GM12892 (cell line): ENCODE results near the gene ZNF580.

Experiments
- POLR2A ChIP-seq: IDR thresholded peaks from 2 replicates; pipeline ENCODE4 v1.6.1; 2011; ENCODE audit warnings: low read depth, low read length, control low read depth
- POLR2AphosphoS5 ChIP-seq: IDR thresholded peaks from 2 replicates; pipeline ENCODE4 v1.6.1; 2011; ENCODE audit warnings: low read depth, low read length, control low read depth
- TAF1 ChIP-seq: IDR thresholded peaks from 2 replicates; pipeline ENCODE4 v1.6.1; 2011; ENCODE audit warnings: low read depth, mild to moderate bottlenecking, control low read depth, low read length, borderline replicate concordance

DNA sequence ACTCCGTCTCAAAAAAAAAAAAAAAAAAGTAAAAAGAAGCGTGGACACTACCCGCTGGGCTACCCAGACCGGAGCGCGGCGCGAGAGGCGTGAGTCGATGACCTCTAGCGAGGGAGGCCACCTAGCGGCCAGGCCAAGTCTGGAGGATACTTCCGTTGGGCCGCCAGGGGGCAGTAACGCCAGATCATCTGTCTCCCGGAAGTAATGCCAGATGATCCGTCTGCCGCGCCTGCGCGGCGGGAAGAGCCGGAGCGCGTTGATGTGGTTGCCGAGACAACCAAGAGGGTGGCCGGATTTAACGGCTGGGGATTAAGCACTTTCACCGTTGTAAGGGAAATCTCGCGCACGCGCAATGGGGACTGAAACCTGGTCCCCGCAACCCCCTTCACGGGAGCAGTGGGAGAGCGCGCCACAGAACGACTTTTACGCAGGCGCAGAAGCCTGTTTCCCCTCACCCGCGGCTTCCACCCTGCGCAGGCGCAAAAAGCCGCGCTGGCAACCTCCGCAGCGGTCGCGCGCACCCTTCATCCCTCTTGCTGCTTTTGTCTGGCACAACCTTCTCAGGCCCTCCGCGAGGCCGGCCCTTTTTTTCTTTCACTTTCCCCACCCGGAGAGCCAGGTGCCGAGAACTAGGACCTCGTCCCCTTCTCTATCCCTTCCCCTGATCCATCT is 13.0 kb downstream of the ZNF580 start:
- TF ChIP-seq POLR2A, result peak; percentile 73
- TF ChIP-seq POLR2AphosphoS5, result peak; percentile 77
- TF ChIP-seq TAF1, result 0 out of 2 replicates have a peak, but pooled peaks have one; percentile 3
